Inferior parietal cortex (tissue), 1 donor: ENCODE data around the gene ZNF26.

ENCODE experiments used
- DNase-seq: peaks from one replicate; pipeline ENCODE4 v3.0.0-alpha.2; 2016; ENCODE audit errors: extremely low spot score

ZNF26 gene

GRCh38 chr12:133073836-133074235, 87.7 kb downstream of the ZNF26 start:
- DNase-seq: no peak
